Fibroblast of pulmonary artery (primary cell): ENCODE measurements around the gene MTRF1.

ENCODE experiments used
- DNase-seq: peaks from one replicate; pipeline ENCODE4 v3.0.0-alpha.2; 2010; ENCODE audit warnings: low read depth
- H3K4me3 ChIP-seq: replicated peaks from 2 replicates; pipeline ENCODE4 v1.5.1; 2011; ENCODE audit warnings: low read depth, mild to moderate bottlenecking, control low read depth, low read length, moderate library complexity
- CTCF ChIP-seq: IDR thresholded peaks from 2 replicates; pipeline ENCODE4 v1.5.1; 2011; ENCODE audit warnings: mild to moderate bottlenecking, control low read depth, low read length, inconsistent platforms; ENCODE audit errors: missing control alignments

MTRF1 gene

DNA sequence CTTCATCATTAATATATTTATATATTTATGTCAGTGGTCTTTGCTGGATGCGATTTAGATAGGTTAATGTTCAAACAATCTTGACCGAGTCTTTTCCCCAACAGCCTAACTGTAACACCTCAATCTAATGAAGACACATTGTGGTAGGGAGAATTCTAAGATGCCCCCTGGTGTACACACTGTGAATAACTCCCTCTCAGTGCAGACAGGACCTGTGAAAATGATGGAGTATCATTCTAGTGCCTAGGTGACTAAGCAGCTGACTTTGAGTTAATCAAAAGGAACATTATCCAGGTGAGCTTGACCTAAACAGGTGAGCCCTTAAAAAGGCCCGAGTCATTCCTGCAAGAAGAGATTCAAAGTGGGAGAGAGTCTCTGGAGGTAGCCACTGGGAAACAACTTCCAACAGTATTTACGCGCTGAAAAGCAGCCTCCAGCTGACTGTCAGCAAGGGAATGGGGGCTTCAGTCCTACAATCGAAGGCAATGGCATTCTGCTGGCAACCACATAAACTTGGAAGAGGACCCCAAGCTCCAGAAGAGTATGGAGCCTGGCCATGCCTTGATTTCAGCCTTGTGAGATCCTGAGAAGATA lies 41.0 kb downstream of the MTRF1 start:
- no peak overlapping the region for H3K4me3 ChIP-seq
- peak; percentile 84 for TF ChIP-seq CTCF
- peak; percentile 68 for DNase-seq

GRCh38 chr13:41220401-41220800 lies 43.0 kb downstream of the MTRF1 start:
- DNase-seq = no peak
- H3K4me3 ChIP-seq = no peak overlapping the region
- no peak for TF ChIP-seq CTCF

- no peak for TF ChIP-seq CTCF
- H3K4me3 ChIP-seq = no peak overlapping the region
- DNase-seq = peak; percentile 46
Measured at GRCh38 chr13:41216160-41216559, 47.2 kb downstream of the MTRF1 start.

DNA sequence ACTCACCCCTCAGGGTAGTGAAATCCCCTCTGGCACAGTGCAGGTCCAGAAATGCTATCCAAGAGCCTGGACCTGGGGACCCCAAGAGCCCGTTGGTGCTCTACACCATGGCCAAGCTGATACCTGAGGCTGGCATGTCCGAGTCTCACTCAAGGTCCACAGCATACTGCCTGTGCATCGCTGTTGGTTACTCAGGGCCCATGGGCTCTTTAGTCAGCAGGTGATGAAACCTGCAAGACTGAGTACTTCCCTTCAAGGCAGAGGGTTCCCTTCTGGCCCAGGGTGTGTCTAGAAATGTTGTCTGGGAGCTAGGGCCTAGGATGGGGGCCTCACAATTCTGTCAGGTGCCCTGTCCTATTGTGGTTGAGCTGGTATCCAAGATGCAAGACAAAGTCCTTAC lies 49.5 kb downstream of the MTRF1 start:
- DNase-seq = no peak
- no peak overlapping the region for H3K4me3 ChIP-seq
- no peak for TF ChIP-seq CTCF

DNA sequence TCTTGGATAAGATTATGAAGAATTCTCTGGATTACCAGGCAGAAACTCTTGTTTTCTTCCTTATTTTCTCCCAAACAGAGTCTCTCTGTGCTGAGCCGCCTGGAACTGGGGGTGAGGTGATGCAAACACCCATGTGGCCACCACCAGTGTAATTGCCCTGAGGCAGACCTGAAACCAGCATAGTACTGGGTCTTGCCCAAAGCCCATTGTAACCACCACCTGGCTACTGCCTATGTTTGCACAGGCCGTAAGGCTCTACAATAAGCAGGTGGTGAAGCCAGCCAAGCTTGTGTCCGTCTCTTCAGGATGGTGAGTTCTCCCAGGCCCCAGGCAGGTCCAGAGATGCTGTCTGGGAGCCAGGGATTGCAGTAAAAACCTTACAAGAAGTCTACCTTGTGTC lies 50.1 kb downstream of the MTRF1 start:
- no peak for DNase-seq
- TF ChIP-seq CTCF = no peak

GRCh38 chr13:41212881-41213280 lies 50.5 kb downstream of the MTRF1 start:
- no peak overlapping the region for H3K4me3 ChIP-seq
- DNase-seq = no peak
- no peak for TF ChIP-seq CTCF

More for the DNA sequence above, 50.1 kb downstream of the MTRF1 start:
- H3K4me3 ChIP-seq = no peak overlapping the region

GRCh38 chr13:41211062-41211461 lies 52.3 kb downstream of the MTRF1 start:
- TF ChIP-seq CTCF = no peak
- DNase-seq = no peak
- no peak overlapping the region for H3K4me3 ChIP-seq
